DND-41 (cell line): ENCODE measurements around the gene TNNI3K.

Experiments used
- EZH2 ChIP-seq: IDR thresholded peaks from 3 replicates; pipeline ENCODE4 v1.6.1; 2012; ENCODE audit warnings: borderline replicate concordance, low read depth, mild to moderate bottlenecking, moderate library complexity, low read length, inconsistent platforms; ENCODE audit not compliant: severe bottlenecking
- TF ChIP-seq, protein P1 (sequence below): IDR thresholded peaks from 2 replicates; pipeline ENCODE4 v1.5.1; 2012; ENCODE audit warnings: borderline replicate concordance, low read length, moderate library complexity, mild to moderate bottlenecking; ENCODE audit not compliant: poor library complexity, severe bottlenecking; ENCODE audit errors: extremely low read depth

- TF ChIP-seq, protein P1, sequence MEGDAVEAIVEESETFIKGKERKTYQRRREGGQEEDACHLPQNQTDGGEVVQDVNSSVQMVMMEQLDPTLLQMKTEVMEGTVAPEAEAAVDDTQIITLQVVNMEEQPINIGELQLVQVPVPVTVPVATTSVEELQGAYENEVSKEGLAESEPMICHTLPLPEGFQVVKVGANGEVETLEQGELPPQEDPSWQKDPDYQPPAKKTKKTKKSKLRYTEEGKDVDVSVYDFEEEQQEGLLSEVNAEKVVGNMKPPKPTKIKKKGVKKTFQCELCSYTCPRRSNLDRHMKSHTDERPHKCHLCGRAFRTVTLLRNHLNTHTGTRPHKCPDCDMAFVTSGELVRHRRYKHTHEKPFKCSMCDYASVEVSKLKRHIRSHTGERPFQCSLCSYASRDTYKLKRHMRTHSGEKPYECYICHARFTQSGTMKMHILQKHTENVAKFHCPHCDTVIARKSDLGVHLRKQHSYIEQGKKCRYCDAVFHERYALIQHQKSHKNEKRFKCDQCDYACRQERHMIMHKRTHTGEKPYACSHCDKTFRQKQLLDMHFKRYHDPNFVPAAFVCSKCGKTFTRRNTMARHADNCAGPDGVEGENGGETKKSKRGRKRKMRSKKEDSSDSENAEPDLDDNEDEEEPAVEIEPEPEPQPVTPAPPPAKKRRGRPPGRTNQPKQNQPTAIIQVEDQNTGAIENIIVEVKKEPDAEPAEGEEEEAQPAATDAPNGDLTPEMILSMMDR = no peak
- TF ChIP-seq EZH2 = no peak
These were observed 37.3 kb upstream of the TNNI3K start, which contains the start of the genes FPGT and LRRIQ3 for GRCh38 chr1:74197657-74198552.
